GM21619 (cell line): ENCODE data around the gene UBE2F.
"Not testable (repeated sequence)": the region's sequence is repeated elsewhere in the genome, so short reads cannot be mapped to it uniquely, and the experiment has no call there.

Experiments
- ATAC-seq: cut with Tn5 transposase; IDR thresholded peaks from one replicate; pipeline ENCODE4 v1.9.1; 2021; ENCODE audit not compliant: unreplicated experiment

Gene UBE2F

GRCh38 chr2:237977380-237977779 lies 10.6 kb downstream of the UBE2F start:
- ATAC-seq, result no peak

DNA sequence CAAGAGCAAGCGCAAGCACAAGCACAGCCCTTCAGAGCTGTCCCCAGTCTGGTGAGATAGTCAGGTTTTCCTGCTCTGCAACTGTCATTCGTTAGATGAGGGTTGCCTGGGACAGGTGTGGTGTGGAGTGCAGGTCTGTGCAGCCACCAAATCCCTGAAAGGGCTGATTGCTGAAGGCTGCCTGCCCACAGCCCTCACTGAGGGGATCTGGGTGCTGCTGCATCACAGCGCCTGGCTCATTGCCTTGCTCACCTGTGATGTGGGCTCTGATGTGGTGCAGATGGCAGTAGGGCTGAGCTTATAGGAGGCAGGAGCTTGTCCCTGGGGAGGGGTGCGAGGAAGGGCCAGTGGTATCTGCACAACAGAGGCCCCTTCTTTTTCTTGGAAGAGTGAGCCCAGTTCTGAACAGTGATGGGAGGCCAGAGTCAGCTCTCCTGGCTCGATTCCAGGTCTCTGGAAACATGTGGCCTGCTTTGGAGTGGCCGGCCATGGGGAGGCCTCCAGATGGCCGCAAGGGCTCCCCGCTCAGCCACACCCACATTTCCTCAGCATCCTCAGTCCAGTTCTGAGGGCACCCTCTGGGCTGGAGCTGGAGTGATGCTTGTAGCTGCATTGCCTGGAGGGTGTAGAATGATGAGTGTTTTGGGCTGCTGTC lies 11.4 kb downstream of the UBE2F start:
- ATAC-seq, result no peak

DNA sequence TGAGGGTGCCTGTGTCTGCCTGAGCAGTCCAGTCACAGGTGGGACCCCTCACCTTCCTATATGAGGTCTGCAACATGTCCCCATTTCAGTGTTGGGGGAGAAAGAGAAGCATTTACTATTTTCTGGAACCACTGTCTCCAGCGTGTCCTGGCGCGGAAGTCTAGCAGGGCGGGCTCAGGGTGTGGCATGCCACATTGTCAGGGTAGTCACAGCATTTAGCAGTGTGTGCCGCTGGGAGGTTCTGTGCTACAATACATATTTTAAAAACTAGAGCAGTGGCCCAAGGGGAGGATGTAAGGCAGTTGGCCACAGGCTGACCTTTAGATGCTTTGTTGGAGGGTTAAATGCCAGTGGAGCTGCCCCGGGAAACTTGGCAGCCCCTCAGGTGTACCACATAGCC lies 12.5 kb downstream of the UBE2F start:
- no peak for ATAC-seq

DNA sequence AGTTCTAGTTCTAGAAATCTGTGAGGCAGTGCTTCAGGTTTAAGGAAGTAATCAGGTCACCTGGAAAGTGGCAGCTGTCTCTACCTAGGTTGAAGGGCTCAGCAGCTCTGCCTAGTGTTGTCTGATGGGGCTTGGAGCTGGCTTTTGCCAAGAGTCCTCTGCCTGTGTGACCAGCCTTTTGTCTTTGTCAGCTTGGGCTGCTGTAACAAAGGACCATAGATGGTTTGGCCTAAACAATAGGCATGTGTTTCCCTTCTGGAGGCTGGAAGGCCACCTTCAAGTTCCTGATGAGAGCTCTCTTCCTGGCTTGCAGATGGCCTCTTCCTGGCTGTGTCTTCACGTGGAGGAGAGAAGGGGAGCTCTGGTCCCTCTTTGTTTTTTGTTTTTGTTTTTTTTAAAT lies 13.3 kb downstream of the UBE2F start:
- ATAC-seq, result no peak

DNA sequence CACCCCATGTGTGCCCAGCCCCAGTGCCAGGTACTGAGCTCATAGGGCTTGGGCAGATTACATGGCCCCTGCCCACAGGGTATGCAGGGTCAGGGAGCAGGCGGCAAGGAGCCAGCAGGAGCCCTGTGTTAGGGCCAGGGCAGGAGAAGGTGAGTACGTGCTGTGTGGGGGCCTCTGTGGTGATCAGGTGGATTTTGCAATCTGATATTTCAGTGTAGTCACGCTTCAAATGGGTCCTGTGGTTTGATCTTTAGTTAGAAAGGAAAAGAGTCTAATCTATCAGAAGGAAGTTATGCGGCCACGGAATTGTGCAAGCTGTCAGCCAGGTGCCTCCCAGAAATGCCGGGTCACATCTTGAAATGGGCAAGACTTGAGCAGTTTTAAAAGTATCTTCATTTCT lies 13.9 kb downstream of the UBE2F start:
- ATAC-seq, result no peak

- ATAC-seq, result not testable (repeated sequence)
Observed at GRCh38 chr2:237981621-237982020, 14.8 kb downstream of the UBE2F start.

- no peak for ATAC-seq
Observed at GRCh38 chr2:237982039-237982725, 15.4 kb downstream of the UBE2F start.

GRCh38 chr2:237983922-237984321 lies 17.1 kb downstream of the UBE2F start:
- ATAC-seq, result no peak

DNA sequence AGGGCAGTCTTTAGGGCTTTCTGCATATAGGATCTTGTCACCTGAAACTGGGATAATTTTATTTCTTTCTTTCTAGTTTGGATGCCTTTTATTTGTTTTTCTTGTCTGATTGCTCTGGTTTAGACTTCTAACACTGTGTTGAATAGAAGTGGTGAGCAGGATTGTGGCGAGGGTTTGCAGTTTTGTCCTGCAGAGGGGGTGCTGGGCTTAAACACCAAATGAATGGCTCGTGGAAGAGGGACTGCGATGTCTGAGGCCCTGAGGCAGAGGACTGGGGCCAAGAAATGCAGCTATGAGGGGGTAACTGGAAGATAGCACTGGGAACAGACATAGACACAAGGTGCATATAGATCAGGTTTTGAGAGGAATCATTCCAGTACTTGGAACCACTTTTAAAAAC lies 20.5 kb downstream of the UBE2F start:
- no peak for ATAC-seq

GRCh38 chr2:237993701-237994100 lies 26.9 kb downstream of the UBE2F start:
- no peak for ATAC-seq

DNA sequence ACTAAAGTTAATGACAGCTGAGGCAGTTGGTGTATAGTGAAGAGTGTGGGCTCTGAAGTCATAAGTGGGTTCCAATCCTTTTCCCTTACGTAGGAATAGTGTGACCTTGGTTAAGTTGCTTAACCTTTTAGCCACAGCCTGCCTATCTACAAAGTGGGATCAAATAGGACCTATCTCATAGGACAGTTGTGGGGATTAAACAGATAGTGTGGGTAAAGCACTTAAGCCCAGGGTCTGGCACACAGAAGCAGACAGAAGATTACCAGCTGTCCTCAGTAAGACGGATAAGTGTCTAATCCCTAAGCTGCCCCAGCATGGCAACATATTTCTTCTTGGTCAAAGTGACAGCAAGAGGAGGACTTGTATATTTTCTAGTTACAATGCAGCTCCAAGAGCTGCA lies 28.2 kb downstream of the UBE2F start:
- no peak for ATAC-seq

- no peak for ATAC-seq
Observed at GRCh38 chr2:237996021-237996593, 29.3 kb downstream of the UBE2F start.

GRCh38 chr2:237997521-237997920 lies 30.7 kb downstream of the UBE2F start:
- ATAC-seq, result no peak

- ATAC-seq, result peak; percentile 92
Observed at GRCh38 chr2:237998530-237998929, 31.7 kb downstream of the UBE2F start.

GRCh38 chr2:238003234-238004031 lies 36.6 kb downstream of the UBE2F start:
- ATAC-seq, result no peak

- ATAC-seq, result no peak
Observed at GRCh38 chr2:238004077-238004830, 37.4 kb downstream of the UBE2F start.

DNA sequence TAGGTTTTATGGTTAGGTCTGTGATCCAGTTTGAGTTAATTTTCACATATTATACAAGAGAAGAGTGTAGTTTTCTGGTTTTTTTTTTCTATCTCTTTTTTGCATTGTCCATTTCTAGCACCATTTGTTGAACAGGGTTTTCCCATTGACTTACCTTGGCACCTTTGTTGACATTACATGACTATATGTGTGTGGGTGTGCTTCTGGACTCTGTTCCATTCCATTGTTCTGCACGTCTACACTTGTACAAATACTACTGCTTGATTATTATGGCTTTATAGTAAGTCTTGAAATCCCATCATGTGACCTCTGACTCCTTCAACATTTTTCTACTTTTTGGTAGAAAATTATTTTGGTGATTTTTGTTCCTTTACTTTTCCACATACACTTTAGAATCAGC lies 38.7 kb downstream of the UBE2F start:
- ATAC-seq, result no peak

- ATAC-seq, result no peak
Observed at GRCh38 chr2:238006510-238006909, 39.7 kb downstream of the UBE2F start.

DNA sequence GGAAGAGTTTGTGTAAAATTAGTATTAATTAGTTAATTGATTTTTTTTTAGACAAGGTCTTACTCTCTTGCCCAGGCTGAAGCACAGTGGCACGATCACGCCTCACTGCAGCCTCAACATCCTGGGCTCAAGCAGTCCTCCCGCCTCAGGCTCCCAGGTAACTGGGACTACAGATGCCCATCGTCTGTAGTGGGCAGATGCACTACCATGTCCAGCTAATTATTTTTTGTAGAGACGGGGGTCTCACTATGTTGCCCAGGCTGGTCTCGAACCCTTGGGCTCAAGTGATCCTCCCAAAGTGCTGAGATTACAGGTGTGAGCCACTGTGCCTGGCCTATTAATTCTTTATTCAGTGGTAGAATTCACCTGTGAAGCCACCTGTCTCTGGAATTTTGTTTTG lies 41.1 kb downstream of the UBE2F start:
- no peak for ATAC-seq

DNA sequence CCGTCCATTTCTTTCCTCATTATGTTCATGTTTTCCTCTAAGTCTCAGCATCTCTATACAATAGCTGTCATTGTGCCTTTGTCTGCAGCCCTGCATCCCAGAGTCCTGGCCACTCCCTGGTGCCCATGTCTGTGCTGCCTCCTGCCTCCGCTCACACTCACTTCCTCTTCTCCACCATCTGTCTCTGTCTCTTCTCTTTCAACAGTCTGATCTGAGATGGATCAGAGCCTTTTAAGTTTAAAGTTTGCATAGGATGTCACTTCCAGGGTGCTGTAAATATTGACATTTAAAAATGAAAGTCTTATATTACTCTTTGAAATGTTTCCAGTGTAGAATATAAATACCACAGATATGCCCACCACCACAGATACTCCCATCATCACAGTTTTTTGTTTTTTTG lies 42.7 kb downstream of the UBE2F start:
- ATAC-seq, result no peak

DNA sequence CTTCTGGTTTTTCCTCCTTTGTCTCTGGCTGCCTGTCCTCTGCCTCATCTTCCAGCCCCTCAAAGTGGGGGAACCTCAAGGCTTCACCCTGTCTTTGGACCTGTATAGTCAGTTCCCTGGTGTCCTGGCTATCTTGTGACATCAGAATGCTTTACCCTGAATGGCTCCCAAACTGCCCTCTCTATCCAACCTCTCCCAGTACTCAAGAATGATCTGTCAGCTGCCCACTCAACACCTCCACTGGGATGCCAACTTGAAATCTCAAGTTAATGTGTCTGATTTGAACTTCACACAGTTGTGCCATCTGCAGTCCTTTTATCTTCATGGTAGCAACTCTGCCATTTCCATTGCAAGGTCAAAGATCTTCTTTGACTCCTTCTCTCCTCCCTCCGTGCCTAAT lies 43.8 kb downstream of the UBE2F start:
- ATAC-seq, result no peak
